Lung (tissue), 12 donors: ENCODE results near the gene MAN1A1. TPM values are rescaled to one million over a fixed set of nuclear protein-coding genes. Genes with fewer than 3 reads are reported as not detected.

Source experiments
- ATAC-seq: fragments of 200-7000 bp; cut with Tn5 transposase; one replicate; pipeline ENCODE4 v1.9.1; 2020; ENCODE audit warnings: moderate number of reproducible peaks; ENCODE audit not compliant: insufficient read depth, low FRiP score
- DNase-seq, 3 donors: peaks; one replicate each; pipeline ENCODE4 v3.0.0-alpha.2; 2013 to 2017
- H3K27ac ChIP-seq, 2 donors: one replicate each; pipeline ENCODE4 v1.5.1; 2013; ENCODE audit warnings: mild to moderate bottlenecking in 2 of 2, moderate library complexity in 2 of 2, control low read depth in 1 of 2, inconsistent platforms in 1 of 2, low read depth in 1 of 2, low read length in 1 of 2
- H3K27me3 ChIP-seq, 3 donors: one replicate each; pipeline ENCODE4 v1.5.1; 2013; ENCODE audit warnings: low read length in 2 of 3; ENCODE audit not compliant: control insufficient read depth in 3 of 3, insufficient read depth in 3 of 3
- H3K36me3 ChIP-seq, 4 donors: one replicate each; pipeline ENCODE4 v1.5.1; 2013; ENCODE audit warnings: low read length in 4 of 4, mild to moderate bottlenecking in 1 of 4, moderate library complexity in 1 of 4; ENCODE audit not compliant: control insufficient read depth in 4 of 4, insufficient read depth in 4 of 4
- H3K4me1 ChIP-seq, 5 donors: one replicate each; pipeline ENCODE4 v1.5.1; 2013; ENCODE audit warnings: low read length in 5 of 5, mild to moderate bottlenecking in 2 of 5, moderate library complexity in 1 of 5; ENCODE audit not compliant: control insufficient read depth in 5 of 5, insufficient read depth in 5 of 5
- H3K4me3 ChIP-seq: one replicate; pipeline ENCODE4 v1.5.1; 2013; ENCODE audit warnings: mild to moderate bottlenecking, control low read depth, moderate library complexity
- H3K9ac ChIP-seq, 2 donors: one replicate each; pipeline ENCODE4 v1.5.1; 2013; ENCODE audit warnings: low read length in 2 of 2, control low read depth in 1 of 2; ENCODE audit not compliant: insufficient read depth in 1 of 2
- H3K9me3 ChIP-seq, 4 donors: one replicate each; pipeline ENCODE4 v1.5.1; 2013; ENCODE audit warnings: low read length in 3 of 4, mild to moderate bottlenecking in 1 of 4, moderate library complexity in 1 of 4; ENCODE audit not compliant: control insufficient read depth in 4 of 4, insufficient read depth in 3 of 4
- WGBS, 2 donors: extraction: QIAGEN DNeasy Blood & Tissue Kit; methylation state at CpG; one replicate each; pipeline ENCODE4 v1.1.7; 2013; 5-methylcytosine and 5-hydroxymethylcytosine counted together
- polyA plus RNA-seq, 2 donors: library from polyadenylated mRNA; stranded (reverse); fragments of 200-250 nt; gene quantifications; one replicate each; pipeline ENCODE4 v1.2.1, GENCODE V29; 2013
- total RNA-seq, 2 donors: library from RNA; depleted of rRNA in 1 of 2; stranded (reverse); fragments of >200 nt in 1 of 2; gene quantifications; one replicate each; pipeline ENCODE4 v1.2.1, GENCODE V29; 2014 to 2021
- TF ChIP-seq, protein P1 (sequence below): IDR thresholded peaks from 2 replicates; pipeline ENCODE4 v1.5.1; 2012; ENCODE audit warnings: mild to moderate bottlenecking; ENCODE audit errors: control extremely low read depth, extremely low read depth
- donor health status: control.
- donor health status: control.
- donor health status: Bipolar disorder and iron deficiency.
- donor health status: healthy.
- donor health status: DM: yes; HTN: yes; CAD: no.

MAN1A1 gene
- total and polyA plus RNA-seq, 4 donors = 13.9 to 71.0 (median 48.2) TPM

GRCh38 chr6:119267126-119267905 is 82.2 kb downstream of the MAN1A1 start:
- WGBS, 2 donors = 88 to 92% methylated on average over 1 of the region's 1 CpG
- TF ChIP-seq, protein P1, sequence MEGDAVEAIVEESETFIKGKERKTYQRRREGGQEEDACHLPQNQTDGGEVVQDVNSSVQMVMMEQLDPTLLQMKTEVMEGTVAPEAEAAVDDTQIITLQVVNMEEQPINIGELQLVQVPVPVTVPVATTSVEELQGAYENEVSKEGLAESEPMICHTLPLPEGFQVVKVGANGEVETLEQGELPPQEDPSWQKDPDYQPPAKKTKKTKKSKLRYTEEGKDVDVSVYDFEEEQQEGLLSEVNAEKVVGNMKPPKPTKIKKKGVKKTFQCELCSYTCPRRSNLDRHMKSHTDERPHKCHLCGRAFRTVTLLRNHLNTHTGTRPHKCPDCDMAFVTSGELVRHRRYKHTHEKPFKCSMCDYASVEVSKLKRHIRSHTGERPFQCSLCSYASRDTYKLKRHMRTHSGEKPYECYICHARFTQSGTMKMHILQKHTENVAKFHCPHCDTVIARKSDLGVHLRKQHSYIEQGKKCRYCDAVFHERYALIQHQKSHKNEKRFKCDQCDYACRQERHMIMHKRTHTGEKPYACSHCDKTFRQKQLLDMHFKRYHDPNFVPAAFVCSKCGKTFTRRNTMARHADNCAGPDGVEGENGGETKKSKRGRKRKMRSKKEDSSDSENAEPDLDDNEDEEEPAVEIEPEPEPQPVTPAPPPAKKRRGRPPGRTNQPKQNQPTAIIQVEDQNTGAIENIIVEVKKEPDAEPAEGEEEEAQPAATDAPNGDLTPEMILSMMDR = no peak
- peaks cover 0 to 4% (median under 1%) of the 10 kb centered on the region in 4 donors for H3K36me3 ChIP-seq
- DNase-seq = peak in 2 of 3 donors; percentile 79 to 86
- no peak overlapping the region for H3K9ac ChIP-seq
- peaks cover 0 to 7% (median 0%) of the 10 kb centered on the region in 5 donors for H3K4me1 ChIP-seq
- no peak overlapping the region for H3K4me3 ChIP-seq
- H3K27ac ChIP-seq = no peak overlapping the region
- ATAC-seq = no peak
- peaks cover 3 to 7% (median 5%) of the 10 kb centered on the region in 4 donors for H3K9me3 ChIP-seq
- no peaks in the 10 kb centered on the region for H3K27me3 ChIP-seq

- TF ChIP-seq, protein P1 = no peak
- DNase-seq (no peak), ATAC-seq (no peak)
- no peak overlapping the region for H3K27ac ChIP-seq
- no peaks in the 10 kb centered on the region for H3K27me3 ChIP-seq
- peaks cover 0 to 3% (median 0%) of the 10 kb centered on the region in 4 donors for H3K9me3 ChIP-seq
- peaks cover 0 to 11% (median 0%) of the 10 kb centered on the region in 5 donors for H3K4me1 ChIP-seq
- H3K9ac ChIP-seq = no peak overlapping the region
- H3K4me3 ChIP-seq = no peak overlapping the region
- peaks cover 0 to 1% (median 0%) of the 10 kb centered on the region in 4 donors for H3K36me3 ChIP-seq
Observed at GRCh38 chr6:119264854-119265397, 84.6 kb downstream of the MAN1A1 start.

GRCh38 chr6:119262612-119263011 is 86.9 kb downstream of the MAN1A1 start:
- H3K4me3 ChIP-seq = no peak overlapping the region
- 20 to 46% methylated on average over 2 of the region's 2 CpGs for WGBS, 2 donors
- H3K4me1 ChIP-seq = peaks cover 0 to 8% (median 0%) of the 10 kb centered on the region in 5 donors
- H3K9ac ChIP-seq = no peak overlapping the region
- H3K36me3 ChIP-seq = peaks cover 0 to 1% (median 0%) of the 10 kb centered on the region in 4 donors
- TF ChIP-seq, protein P1 = no peak
- DNase-seq = no peak
- H3K27ac ChIP-seq = no peak overlapping the region
- H3K27me3 ChIP-seq = no peaks in the 10 kb centered on the region
- no peak for ATAC-seq
- H3K9me3 ChIP-seq = no peaks in the 10 kb centered on the region
